ENCODE results near the gene HRC.

- TF ChIP-seq POLR2AphosphoS5 (IDR thresholded peaks at IDR 0.05; ENCODE audit: low read depth, low read length): no peak
- TF ChIP-seq, protein P1, sequence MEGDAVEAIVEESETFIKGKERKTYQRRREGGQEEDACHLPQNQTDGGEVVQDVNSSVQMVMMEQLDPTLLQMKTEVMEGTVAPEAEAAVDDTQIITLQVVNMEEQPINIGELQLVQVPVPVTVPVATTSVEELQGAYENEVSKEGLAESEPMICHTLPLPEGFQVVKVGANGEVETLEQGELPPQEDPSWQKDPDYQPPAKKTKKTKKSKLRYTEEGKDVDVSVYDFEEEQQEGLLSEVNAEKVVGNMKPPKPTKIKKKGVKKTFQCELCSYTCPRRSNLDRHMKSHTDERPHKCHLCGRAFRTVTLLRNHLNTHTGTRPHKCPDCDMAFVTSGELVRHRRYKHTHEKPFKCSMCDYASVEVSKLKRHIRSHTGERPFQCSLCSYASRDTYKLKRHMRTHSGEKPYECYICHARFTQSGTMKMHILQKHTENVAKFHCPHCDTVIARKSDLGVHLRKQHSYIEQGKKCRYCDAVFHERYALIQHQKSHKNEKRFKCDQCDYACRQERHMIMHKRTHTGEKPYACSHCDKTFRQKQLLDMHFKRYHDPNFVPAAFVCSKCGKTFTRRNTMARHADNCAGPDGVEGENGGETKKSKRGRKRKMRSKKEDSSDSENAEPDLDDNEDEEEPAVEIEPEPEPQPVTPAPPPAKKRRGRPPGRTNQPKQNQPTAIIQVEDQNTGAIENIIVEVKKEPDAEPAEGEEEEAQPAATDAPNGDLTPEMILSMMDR (IDR thresholded peaks at IDR 0.05): no peak
- no peak for TF ChIP-seq SIN3A (IDR thresholded peaks at IDR 0.05; ENCODE audit: borderline replicate concordance, insufficient read depth, low read depth, low read length)
- TF ChIP-seq, protein P2, sequence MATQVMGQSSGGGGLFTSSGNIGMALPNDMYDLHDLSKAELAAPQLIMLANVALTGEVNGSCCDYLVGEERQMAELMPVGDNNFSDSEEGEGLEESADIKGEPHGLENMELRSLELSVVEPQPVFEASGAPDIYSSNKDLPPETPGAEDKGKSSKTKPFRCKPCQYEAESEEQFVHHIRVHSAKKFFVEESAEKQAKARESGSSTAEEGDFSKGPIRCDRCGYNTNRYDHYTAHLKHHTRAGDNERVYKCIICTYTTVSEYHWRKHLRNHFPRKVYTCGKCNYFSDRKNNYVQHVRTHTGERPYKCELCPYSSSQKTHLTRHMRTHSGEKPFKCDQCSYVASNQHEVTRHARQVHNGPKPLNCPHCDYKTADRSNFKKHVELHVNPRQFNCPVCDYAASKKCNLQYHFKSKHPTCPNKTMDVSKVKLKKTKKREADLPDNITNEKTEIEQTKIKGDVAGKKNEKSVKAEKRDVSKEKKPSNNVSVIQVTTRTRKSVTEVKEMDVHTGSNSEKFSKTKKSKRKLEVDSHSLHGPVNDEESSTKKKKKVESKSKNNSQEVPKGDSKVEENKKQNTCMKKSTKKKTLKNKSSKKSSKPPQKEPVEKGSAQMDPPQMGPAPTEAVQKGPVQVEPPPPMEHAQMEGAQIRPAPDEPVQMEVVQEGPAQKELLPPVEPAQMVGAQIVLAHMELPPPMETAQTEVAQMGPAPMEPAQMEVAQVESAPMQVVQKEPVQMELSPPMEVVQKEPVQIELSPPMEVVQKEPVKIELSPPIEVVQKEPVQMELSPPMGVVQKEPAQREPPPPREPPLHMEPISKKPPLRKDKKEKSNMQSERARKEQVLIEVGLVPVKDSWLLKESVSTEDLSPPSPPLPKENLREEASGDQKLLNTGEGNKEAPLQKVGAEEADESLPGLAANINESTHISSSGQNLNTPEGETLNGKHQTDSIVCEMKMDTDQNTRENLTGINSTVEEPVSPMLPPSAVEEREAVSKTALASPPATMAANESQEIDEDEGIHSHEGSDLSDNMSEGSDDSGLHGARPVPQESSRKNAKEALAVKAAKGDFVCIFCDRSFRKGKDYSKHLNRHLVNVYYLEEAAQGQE (IDR thresholded peaks at IDR 0.05; ENCODE audit: insufficient read depth in 1 of 2, low read depth in 2 of 2, low read length in 1 of 2): no peak
- TF ChIP-seq TCF7L2 (IDR thresholded peaks at IDR 0.05; ENCODE audit: low read depth, low read length): no peak
These were observed 30.9 kb upstream of the HRC start for GRCh38 chr19:49186108-49186507.
